GM23338 (cell line): ENCODE results near the gene SYT7. TPM values are rescaled to one million over a fixed set of nuclear protein-coding genes. Genes with fewer than 3 reads are reported as not detected.

Experiments
- ATAC-seq: fragments of 200-7000 bp; cut with Tn5 transposase; 3 replicates; pipeline ENCODE4 v1.9.1; 2020
- DNase-seq: peaks from one replicate; pipeline ENCODE4 v3.0.0-alpha.2; 2015; ENCODE audit warnings: low spot score
- H2AFZ ChIP-seq: fragments of 200-600 bp; sonication (generic); 2 replicates; pipeline ENCODE4 v1.8.0; 2016; ENCODE audit warnings: antibody characterized with exemption, mild to moderate bottlenecking, moderate library complexity
- H3F3A ChIP-seq: fragments of 200-600 bp; sonication (generic); replicated peaks from 2 replicates; pipeline ENCODE4 v1.8.0; 2017; ENCODE audit warnings: antibody characterized with exemption, mixed run types, low read depth
- H3K27ac ChIP-seq: fragments of 200-600 bp; sonication (generic); 2 replicates; pipeline ENCODE4 v1.6.1; 2016; ENCODE audit warnings: low read depth
- H3K27me3 ChIP-seq: fragments of 200-600 bp; sonication (generic); 2 replicates; pipeline ENCODE4 v1.8.0; 2016; ENCODE audit warnings: mild to moderate bottlenecking, mixed run types, moderate library complexity; ENCODE audit not compliant: insufficient read depth
- H3K36me3 ChIP-seq: fragments of 200-600 bp; sonication (generic); 2 replicates; pipeline ENCODE4 v1.8.0; 2016; ENCODE audit warnings: mild to moderate bottlenecking; ENCODE audit not compliant: insufficient read depth
- H3K4me1 ChIP-seq: fragments of 200-600 bp; sonication (generic); 2 replicates; pipeline ENCODE4 v1.8.0; 2016; ENCODE audit warnings: mild to moderate bottlenecking, moderate library complexity; ENCODE audit not compliant: insufficient read depth
- H3K4me2 ChIP-seq: fragments of 200-600 bp; sonication (generic); 2 replicates; pipeline ENCODE4 v1.7.1; 2017; ENCODE audit warnings: mixed run types
- H3K4me3 ChIP-seq: fragments of 200-600 bp; sonication (generic); 2 replicates; pipeline ENCODE4 v1.6.1; 2016; ENCODE audit warnings: mixed run types
- H3K79me2 ChIP-seq: fragments of 200-600 bp; sonication (generic); replicated peaks from 2 replicates; pipeline ENCODE4 v1.8.0; 2017; ENCODE audit warnings: mild to moderate bottlenecking; ENCODE audit not compliant: insufficient read depth
- H3K9me2 ChIP-seq: fragments of 200-600 bp; sonication (generic); 2 replicates; pipeline ENCODE4 v1.8.0; 2017; ENCODE audit not compliant: insufficient read depth
- H4K20me1 ChIP-seq: fragments of 200-600 bp; sonication (generic); replicated peaks from 2 replicates; pipeline ENCODE4 v1.8.0; 2017; ENCODE audit warnings: mild to moderate bottlenecking; ENCODE audit not compliant: insufficient read depth
- H3K27ac Mint-ChIP-seq: 2 replicates; pipeline ENCODE4 v1.8.0; 2020; ENCODE audit warnings: inconsistent platforms, mild to moderate bottlenecking, moderate library complexity, mixed read lengths
- H3K27me3 Mint-ChIP-seq: 3 replicates; pipeline ENCODE4 v1.8.0; 2022; ENCODE audit warnings: low read depth, mild to moderate bottlenecking, moderate library complexity, mixed read lengths, inconsistent platforms; ENCODE audit not compliant: insufficient read depth, poor library complexity
- H3K36me3 Mint-ChIP-seq: 3 replicates; pipeline ENCODE4 v1.8.0; 2021; ENCODE audit warnings: low read depth, mild to moderate bottlenecking, inconsistent platforms, moderate library complexity, mixed read lengths
- H3K4me1 Mint-ChIP-seq: 3 replicates; pipeline ENCODE4 v1.8.0; 2020; ENCODE audit warnings: mild to moderate bottlenecking, inconsistent platforms, mixed read lengths
- H3K4me3 Mint-ChIP-seq: 3 replicates; pipeline ENCODE4 v1.8.0; 2021; ENCODE audit warnings: moderate library complexity, mild to moderate bottlenecking, inconsistent platforms, mixed read lengths
- H3K9me3 Mint-ChIP-seq: 3 replicates; pipeline ENCODE4 v1.8.0; 2020; ENCODE audit warnings: moderate library complexity, mild to moderate bottlenecking, inconsistent platforms, mixed read lengths
- CREB1 ChIP-seq: fragments of 250-450 bp; sonication (Bioruptor Pico); IDR thresholded peaks from 2 replicates; pipeline ENCODE4 v1.5.0; 2020; ENCODE audit warnings: low read depth, mild to moderate bottlenecking, moderate library complexity
- CTCF ChIP-seq, 2 experiments: fragments of 200-600 bp in 1 of 2; sonication (generic) in 1 of 2; conservative IDR thresholded peaks; 2 replicates each; pipeline versions ENCODE4 v1.5.1 to v1.6.1; 2016 to 2017; ENCODE audit warnings: antibody characterized with exemption in 2 of 2, low read depth in 2 of 2, mild to moderate bottlenecking in 2 of 2, moderate library complexity in 1 of 2
- ETS1 ChIP-seq: IDR thresholded peaks from 2 replicates; pipeline ENCODE4 v1.6.1; 2016; ENCODE audit warnings: antibody characterized with exemption
- EZH2 ChIP-seq: fragments of 200-600 bp; sonication (generic); IDR thresholded peaks from one replicate; pipeline ENCODE4 v1.8.0; 2017; ENCODE audit warnings: antibody characterized with exemption, mild to moderate bottlenecking, low read depth; ENCODE audit not compliant: unreplicated experiment
- EZH2phosphoT487 ChIP-seq: fragments of 200-600 bp; sonication (generic); IDR thresholded peaks from one replicate; pipeline ENCODE4 v1.8.1; 2018; ENCODE audit warnings: antibody characterized with exemption; ENCODE audit not compliant: unreplicated experiment
- JUNB ChIP-seq: IDR thresholded peaks from one replicate; pipeline ENCODE4 v1.6.1; 2016; ENCODE audit warnings: antibody characterized with exemption; ENCODE audit not compliant: unreplicated experiment
- NANOG ChIP-seq: IDR thresholded peaks from 2 replicates; pipeline ENCODE4 v1.6.1; 2016; ENCODE audit warnings: antibody characterized with exemption, borderline replicate concordance
- POLR2AphosphoS5 ChIP-seq: IDR thresholded peaks from 2 replicates; pipeline ENCODE4 v1.6.1; 2016; ENCODE audit warnings: antibody characterized with exemption, low read depth
- STAT1 ChIP-seq: IDR thresholded peaks from one replicate; pipeline ENCODE4 v1.6.1; 2016; ENCODE audit warnings: antibody characterized with exemption; ENCODE audit not compliant: unreplicated experiment
- ZNF114 ChIP-seq: fragments of 250-450 bp; sonication (Bioruptor Pico); IDR thresholded peaks from 2 replicates; pipeline ENCODE4 v1.5.0; 2020; ENCODE audit warnings: mild to moderate bottlenecking, moderate library complexity
- ZNF331 ChIP-seq: fragments of 250-450 bp; sonication (Bioruptor Pico); IDR thresholded peaks from 2 replicates; pipeline ENCODE4 v1.5.0; 2020; ENCODE audit warnings: low read depth, mild to moderate bottlenecking, moderate library complexity
- polyA plus RNA-seq: library from polyadenylated mRNA; unstranded; fragments of >200 nt; fragmentation: Nextera tagmentation; extraction: Ambion mirVana; gene quantifications from 2 replicates; pipeline ENCODE4 v1.2.1, GENCODE V29; 2016
- total RNA-seq: library from RNA; depleted of rRNA; stranded (reverse); fragments of >200 nt; shearing (Covaris generic); gene quantifications from 2 replicates; pipeline ENCODE4 v1.2.3, GENCODE V29; 2014
- TF ChIP-seq, protein P1 (sequence below): fragments of 250-450 bp; sonication (Bioruptor Pico); IDR thresholded peaks from 2 replicates; pipeline ENCODE4 v1.5.0; 2020; ENCODE audit warnings: mild to moderate bottlenecking, moderate library complexity
- TF ChIP-seq, protein P2 (sequence below): IDR thresholded peaks from one replicate; pipeline ENCODE4 v1.6.1; 2018; ENCODE audit warnings: antibody characterized with exemption; ENCODE audit not compliant: unreplicated experiment

The SYT7 gene
- total and polyA plus RNA-seq, 2 experiments from 2014 or later, result 1.6 to 10.3 TPM

GRCh38 chr11:61628662-61628970 lies 47.7 kb upstream of the SYT7 start:
- ATAC-seq (no peak), DNase-seq (no peak)
- Mint-ChIP-seq H3K27ac (no peak overlapping the region), H3K9me3 (no peaks in the 10 kb centered on the region; the same call in 2 of the 3 replicates), H3K4me3 (no peak overlapping the region), H3K4me1 (peaks cover 41% of the 10 kb centered on the region), H3K27me3 (peaks cover 20% of the 10 kb centered on the region), H3K36me3 (no peaks in the 10 kb centered on the region)
- Histone ChIP-seq H3F3A (0 out of 2 replicates have a peak, but pooled peaks cover 3% of the 10 kb centered on the region), H4K20me1 (no peaks in the 10 kb centered on the region), H3K9me2 (no peaks in the 10 kb centered on the region), H3K4me1 (peaks cover 10% of the 10 kb centered on the region), H3K4me2 (no peak overlapping the region), H2AFZ (no peak overlapping the region; the same call in 1 of the 2 replicates), H3K79me2 (no peaks in the 10 kb centered on the region), H3K36me3 (no peaks in the 10 kb centered on the region), H3K27me3 (no peaks in the 10 kb centered on the region), H3K27ac (no peak overlapping the region), H3K4me3 (no peak overlapping the region)
- TF ChIP-seq ZNF331 (CRISPR knock-in tag) (no peak), POLR2AphosphoS5 (no peak), NANOG (no peak), CREB1 (CRISPR knock-in tag) (no peak), CTCF (conservative IDR thresholded peaks at IDR 0.05; ENCODE audit: low read depth in 2 of 2) (no peak), ETS1 (no peak), ZNF114 (CRISPR knock-in tag) (no peak), JUNB (no peak), EZH2 (no peak), EZH2phosphoT487 (no peak), STAT1 (no peak)
- TF ChIP-seq, protein P1, sequence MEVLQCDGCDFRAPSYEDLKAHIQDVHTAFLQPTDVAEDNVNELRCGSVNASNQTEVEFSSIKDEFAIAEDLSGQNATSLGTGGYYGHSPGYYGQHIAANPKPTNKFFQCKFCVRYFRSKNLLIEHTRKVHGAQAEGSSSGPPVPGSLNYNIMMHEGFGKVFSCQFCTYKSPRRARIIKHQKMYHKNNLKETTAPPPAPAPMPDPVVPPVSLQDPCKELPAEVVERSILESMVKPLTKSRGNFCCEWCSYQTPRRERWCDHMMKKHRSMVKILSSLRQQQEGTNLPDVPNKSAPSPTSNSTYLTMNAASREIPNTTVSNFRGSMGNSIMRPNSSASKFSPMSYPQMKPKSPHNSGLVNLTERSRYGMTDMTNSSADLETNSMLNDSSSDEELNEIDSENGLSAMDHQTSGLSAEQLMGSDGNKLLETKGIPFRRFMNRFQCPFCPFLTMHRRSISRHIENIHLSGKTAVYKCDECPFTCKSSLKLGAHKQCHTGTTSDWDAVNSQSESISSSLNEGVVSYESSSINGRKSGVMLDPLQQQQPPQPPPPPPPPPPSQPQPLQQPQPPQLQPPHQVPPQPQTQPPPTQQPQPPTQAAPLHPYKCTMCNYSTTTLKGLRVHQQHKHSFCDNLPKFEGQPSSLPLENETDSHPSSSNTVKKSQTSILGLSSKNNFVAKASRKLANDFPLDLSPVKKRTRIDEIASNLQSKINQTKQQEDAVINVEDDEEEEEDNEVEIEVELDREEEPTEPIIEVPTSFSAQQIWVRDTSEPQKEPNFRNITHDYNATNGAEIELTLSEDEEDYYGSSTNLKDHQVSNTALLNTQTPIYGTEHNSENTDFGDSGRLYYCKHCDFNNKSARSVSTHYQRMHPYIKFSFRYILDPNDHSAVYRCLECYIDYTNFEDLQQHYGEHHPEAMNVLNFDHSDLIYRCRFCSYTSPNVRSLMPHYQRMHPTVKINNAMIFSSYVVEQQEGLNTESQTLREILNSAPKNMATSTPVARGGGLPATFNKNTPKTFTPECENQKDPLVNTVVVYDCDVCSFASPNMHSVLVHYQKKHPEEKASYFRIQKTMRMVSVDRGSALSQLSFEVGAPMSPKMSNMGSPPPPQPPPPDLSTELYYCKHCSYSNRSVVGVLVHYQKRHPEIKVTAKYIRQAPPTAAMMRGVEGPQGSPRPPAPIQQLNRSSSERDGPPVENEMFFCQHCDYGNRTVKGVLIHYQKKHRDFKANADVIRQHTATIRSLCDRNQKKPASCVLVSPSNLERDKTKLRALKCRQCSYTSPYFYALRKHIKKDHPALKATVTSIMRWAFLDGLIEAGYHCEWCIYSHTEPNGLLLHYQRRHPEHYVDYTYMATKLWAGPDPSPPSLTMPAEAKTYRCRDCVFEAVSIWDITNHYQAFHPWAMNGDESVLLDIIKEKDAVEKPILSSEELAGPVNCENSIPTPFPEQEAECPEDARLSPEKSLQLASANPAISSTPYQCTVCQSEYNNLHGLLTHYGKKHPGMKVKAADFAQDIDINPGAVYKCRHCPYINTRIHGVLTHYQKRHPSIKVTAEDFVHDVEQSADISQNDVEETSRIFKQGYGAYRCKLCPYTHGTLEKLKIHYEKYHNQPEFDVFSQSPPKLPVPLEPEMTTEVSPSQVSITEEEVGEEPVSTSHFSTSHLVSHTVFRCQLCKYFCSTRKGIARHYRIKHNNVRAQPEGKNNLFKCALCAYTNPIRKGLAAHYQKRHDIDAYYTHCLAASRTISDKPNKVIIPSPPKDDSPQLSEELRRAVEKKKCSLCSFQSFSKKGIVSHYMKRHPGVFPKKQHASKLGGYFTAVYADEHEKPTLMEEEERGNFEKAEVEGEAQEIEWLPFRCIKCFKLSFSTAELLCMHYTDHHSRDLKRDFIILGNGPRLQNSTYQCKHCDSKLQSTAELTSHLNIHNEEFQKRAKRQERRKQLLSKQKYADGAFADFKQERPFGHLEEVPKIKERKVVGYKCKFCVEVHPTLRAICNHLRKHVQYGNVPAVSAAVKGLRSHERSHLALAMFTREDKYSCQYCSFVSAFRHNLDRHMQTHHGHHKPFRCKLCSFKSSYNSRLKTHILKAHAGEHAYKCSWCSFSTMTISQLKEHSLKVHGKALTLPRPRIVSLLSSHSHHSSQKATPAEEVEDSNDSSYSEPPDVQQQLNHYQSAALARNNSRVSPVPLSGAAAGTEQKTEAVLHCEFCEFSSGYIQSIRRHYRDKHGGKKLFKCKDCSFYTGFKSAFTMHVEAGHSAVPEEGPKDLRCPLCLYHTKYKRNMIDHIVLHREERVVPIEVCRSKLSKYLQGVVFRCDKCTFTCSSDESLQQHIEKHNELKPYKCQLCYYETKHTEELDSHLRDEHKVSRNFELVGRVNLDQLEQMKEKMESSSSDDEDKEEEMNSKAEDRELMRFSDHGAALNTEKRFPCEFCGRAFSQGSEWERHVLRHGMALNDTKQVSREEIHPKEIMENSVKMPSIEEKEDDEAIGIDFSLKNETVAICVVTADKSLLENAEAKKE (CRISPR knock-in tag), result no peak
- TF ChIP-seq, protein P2, sequence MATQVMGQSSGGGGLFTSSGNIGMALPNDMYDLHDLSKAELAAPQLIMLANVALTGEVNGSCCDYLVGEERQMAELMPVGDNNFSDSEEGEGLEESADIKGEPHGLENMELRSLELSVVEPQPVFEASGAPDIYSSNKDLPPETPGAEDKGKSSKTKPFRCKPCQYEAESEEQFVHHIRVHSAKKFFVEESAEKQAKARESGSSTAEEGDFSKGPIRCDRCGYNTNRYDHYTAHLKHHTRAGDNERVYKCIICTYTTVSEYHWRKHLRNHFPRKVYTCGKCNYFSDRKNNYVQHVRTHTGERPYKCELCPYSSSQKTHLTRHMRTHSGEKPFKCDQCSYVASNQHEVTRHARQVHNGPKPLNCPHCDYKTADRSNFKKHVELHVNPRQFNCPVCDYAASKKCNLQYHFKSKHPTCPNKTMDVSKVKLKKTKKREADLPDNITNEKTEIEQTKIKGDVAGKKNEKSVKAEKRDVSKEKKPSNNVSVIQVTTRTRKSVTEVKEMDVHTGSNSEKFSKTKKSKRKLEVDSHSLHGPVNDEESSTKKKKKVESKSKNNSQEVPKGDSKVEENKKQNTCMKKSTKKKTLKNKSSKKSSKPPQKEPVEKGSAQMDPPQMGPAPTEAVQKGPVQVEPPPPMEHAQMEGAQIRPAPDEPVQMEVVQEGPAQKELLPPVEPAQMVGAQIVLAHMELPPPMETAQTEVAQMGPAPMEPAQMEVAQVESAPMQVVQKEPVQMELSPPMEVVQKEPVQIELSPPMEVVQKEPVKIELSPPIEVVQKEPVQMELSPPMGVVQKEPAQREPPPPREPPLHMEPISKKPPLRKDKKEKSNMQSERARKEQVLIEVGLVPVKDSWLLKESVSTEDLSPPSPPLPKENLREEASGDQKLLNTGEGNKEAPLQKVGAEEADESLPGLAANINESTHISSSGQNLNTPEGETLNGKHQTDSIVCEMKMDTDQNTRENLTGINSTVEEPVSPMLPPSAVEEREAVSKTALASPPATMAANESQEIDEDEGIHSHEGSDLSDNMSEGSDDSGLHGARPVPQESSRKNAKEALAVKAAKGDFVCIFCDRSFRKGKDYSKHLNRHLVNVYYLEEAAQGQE, result no peak
